Astrocyte (in vitro differentiated cells and primary cell): ENCODE data around the gene DTNB. TPM values are rescaled to one million over a fixed set of nuclear protein-coding genes. Genes with fewer than 3 reads are reported as not detected.
A peak's percentile ranks its signal among the peaks of the same experiment; 100 is the strongest.

Experiments used
- DNase-seq: peaks from one replicate; pipeline ENCODE4 v3.0.0-alpha.2; 2010; ENCODE audit warnings: low read depth
- FAIRE-seq: peaks from 2 replicates; lab custom pipeline; 2011; peaks lifted over from hg19 to GRCh38; lab: Jason Lieb, UNC
- H2AFZ ChIP-seq: 2 replicates; pipeline ENCODE4 v1.6.0; 2012; ENCODE audit warnings: low read depth, low read length, inconsistent platforms
- H3K27ac ChIP-seq: 2 replicates; pipeline ENCODE4 v1.5.1; 2011; ENCODE audit warnings: low read depth, low read length, inconsistent platforms
- H3K27me3 ChIP-seq: 2 replicates; pipeline ENCODE4 v1.6.0; 2011; ENCODE audit warnings: low read length, inconsistent platforms; ENCODE audit not compliant: insufficient read depth
- H3K36me3 ChIP-seq: 2 replicates; pipeline ENCODE4 v1.5.1; 2011; ENCODE audit warnings: low read length, inconsistent platforms; ENCODE audit not compliant: insufficient read depth
- H3K4me1 ChIP-seq: 2 replicates; pipeline ENCODE4 v1.5.1; 2011; ENCODE audit warnings: low read length, inconsistent platforms; ENCODE audit not compliant: insufficient read depth
- H3K4me2 ChIP-seq: 2 replicates; pipeline ENCODE4 v1.6.0; 2012; ENCODE audit warnings: low read length, inconsistent platforms
- H3K4me3 ChIP-seq: 2 replicates; pipeline ENCODE4 v1.5.1; 2011; ENCODE audit warnings: low read depth, mild to moderate bottlenecking, low read length, inconsistent platforms; ENCODE audit not compliant: insufficient read depth
- H3K79me2 ChIP-seq: 2 replicates; pipeline ENCODE4 v1.6.0; 2012; ENCODE audit warnings: mild to moderate bottlenecking, low read length, inconsistent platforms; ENCODE audit not compliant: insufficient read depth
- H3K9ac ChIP-seq: 2 replicates; pipeline ENCODE4 v1.6.0; 2012; ENCODE audit warnings: mild to moderate bottlenecking, low read length, inconsistent platforms
- H3K9me3 ChIP-seq: 2 replicates; pipeline ENCODE4 v1.5.1; 2012; ENCODE audit warnings: low read depth, mild to moderate bottlenecking, low read length, inconsistent platforms; ENCODE audit not compliant: insufficient read depth
- H4K20me1 ChIP-seq: 2 replicates; pipeline ENCODE4 v1.6.0; 2012; ENCODE audit warnings: low read length, inconsistent platforms; ENCODE audit not compliant: insufficient read depth
- H3K27ac Mint-ChIP-seq: one replicate; pipeline ENCODE4 v1.8.0; 2021; ENCODE audit warnings: mild to moderate bottlenecking, mixed read lengths; ENCODE audit not compliant: unreplicated experiment
- H3K27me3 Mint-ChIP-seq: one replicate; pipeline ENCODE4 v1.8.0; 2021; ENCODE audit warnings: low read depth, mixed read lengths; ENCODE audit not compliant: unreplicated experiment
- H3K36me3 Mint-ChIP-seq: one replicate; pipeline ENCODE4 v1.8.0; 2021; ENCODE audit warnings: low read depth, mixed read lengths; ENCODE audit not compliant: unreplicated experiment
- H3K4me1 Mint-ChIP-seq: one replicate; pipeline ENCODE4 v1.8.0; 2021; ENCODE audit warnings: low read depth, mixed read lengths; ENCODE audit not compliant: unreplicated experiment
- H3K4me3 Mint-ChIP-seq: one replicate; pipeline ENCODE4 v1.8.0; 2021; ENCODE audit warnings: mild to moderate bottlenecking, moderate library complexity, mixed read lengths; ENCODE audit not compliant: unreplicated experiment
- H3K9me3 Mint-ChIP-seq: one replicate; pipeline ENCODE4 v1.8.0; 2021; ENCODE audit warnings: mild to moderate bottlenecking, mixed read lengths; ENCODE audit not compliant: unreplicated experiment
- CTCF ChIP-seq: IDR thresholded peaks from 2 replicates; pipeline ENCODE4 v1.5.1; 2011; ENCODE audit warnings: low read depth, mild to moderate bottlenecking, inconsistent platforms, low read length, moderate library complexity; ENCODE audit not compliant: insufficient read depth
- EZH2 ChIP-seq: IDR thresholded peaks from 2 replicates; pipeline ENCODE4 v1.6.1; 2012; ENCODE audit warnings: mild to moderate bottlenecking, low read length, inconsistent platforms; ENCODE audit not compliant: insufficient read depth
- total RNA-seq: library from RNA; stranded (reverse); gene quantifications from 2 replicates; pipeline ENCODE4 v1.2.1, GENCODE V29; 2021

Gene DTNB
- total RNA-seq, 1 donor from 2014 or later: 5.1 TPM

- Histone ChIP-seq H3K4me3 (no peak overlapping the region), H3K27me3 (no peaks in the 10 kb centered on the region), H2AFZ (no peak overlapping the region), H3K4me2 (no peak overlapping the region), H3K4me1 (peaks cover 4% of the 10 kb centered on the region), H3K9ac (no peak overlapping the region), H3K9me3 (no peaks in the 10 kb centered on the region), H3K36me3 (no peaks in the 10 kb centered on the region), H3K79me2 (no peaks in the 10 kb centered on the region), H4K20me1 (no peaks in the 10 kb centered on the region), H3K27ac (no peak overlapping the region)
- H3K27me3 Mint-ChIP-seq: peaks cover 37% of the 10 kb centered on the region
- H3K4me1 Mint-ChIP-seq: no peaks in the 10 kb centered on the region
- no peak for TF ChIP-seq EZH2
- no peak for TF ChIP-seq CTCF
- no peak overlapping the region for H3K4me3 Mint-ChIP-seq
- H3K27ac Mint-ChIP-seq: no peak overlapping the region
- no peaks in the 10 kb centered on the region for H3K9me3 Mint-ChIP-seq
- no peak for FAIRE-seq
- DNase-seq: no peak
- H3K36me3 Mint-ChIP-seq: no peaks in the 10 kb centered on the region
Measured at GRCh38 chr2:25365241-25365640, 308.1 kb downstream of the DTNB start.

- H3K4me1 ChIP-seq: peaks cover 4% of the 10 kb centered on the region
- H3K9me3 ChIP-seq: no peaks in the 10 kb centered on the region
- DNase-seq (no peak), FAIRE-seq (no peak)
- no peak overlapping the region for H3K27ac ChIP-seq
- Mint-ChIP-seq H3K36me3 (no peaks in the 10 kb centered on the region), H3K27me3 (peaks cover 28% of the 10 kb centered on the region), H3K9me3 (no peaks in the 10 kb centered on the region), H3K4me1 (no peaks in the 10 kb centered on the region), H3K27ac (no peak overlapping the region), H3K4me3 (no peak overlapping the region)
- no peak overlapping the region for H3K4me2 ChIP-seq
- H3K27me3 ChIP-seq: no peaks in the 10 kb centered on the region
- H3K36me3 ChIP-seq: no peaks in the 10 kb centered on the region
- no peak overlapping the region for H3K4me3 ChIP-seq
- H3K9ac ChIP-seq: no peak overlapping the region
- H4K20me1 ChIP-seq: no peaks in the 10 kb centered on the region
- no peak for TF ChIP-seq EZH2
- TF ChIP-seq CTCF: no peak
- H2AFZ ChIP-seq: no peak overlapping the region
- H3K79me2 ChIP-seq: no peaks in the 10 kb centered on the region
Measured at GRCh38 chr2:25363733-25364132, 309.6 kb downstream of the DTNB start.

- Mint-ChIP-seq H3K27me3 (peaks cover 24% of the 10 kb centered on the region), H3K4me1 (no peaks in the 10 kb centered on the region), H3K36me3 (no peaks in the 10 kb centered on the region), H3K9me3 (peaks cover 3% of the 10 kb centered on the region), H3K4me3 (peak overlapping the region; percentile 21), H3K27ac (no peak overlapping the region)
- Histone ChIP-seq H3K9me3 (peaks cover 2% of the 10 kb centered on the region), H3K4me1 (peaks cover 4% of the 10 kb centered on the region), H3K27me3 (no peaks in the 10 kb centered on the region), H3K79me2 (no peaks in the 10 kb centered on the region), H3K9ac (no peak overlapping the region), H4K20me1 (no peaks in the 10 kb centered on the region), H3K4me3 (peak overlapping the region; percentile 42), H3K4me2 (peak overlapping the region; percentile 82), H2AFZ (peak overlapping the region; percentile 48), H3K27ac (no peak overlapping the region), H3K36me3 (no peaks in the 10 kb centered on the region)
- DNase-seq (no peak), FAIRE-seq (no peak)
- no peak for TF ChIP-seq CTCF
- no peak for TF ChIP-seq EZH2
Measured at GRCh38 chr2:25362434-25363145, 310.8 kb downstream of the DTNB start.
